C4-2B (cell line): ENCODE results near the gene PIGR.

Source experiments
- CTCF ChIP-seq: fragments of 450-650 bp; conservative IDR thresholded peaks from 2 replicates; pipeline ENCODE4 v1.5.1; 2017; ENCODE audit warnings: mild to moderate bottlenecking
- ZFX ChIP-seq: fragments of 450-650 bp; IDR thresholded peaks from 2 replicates; pipeline ENCODE4 v1.6.1; 2017

- TF ChIP-seq CTCF: no peak
- TF ChIP-seq ZFX: no peak
These were observed 5.7 kb downstream of the PIGR start for GRCh38 chr1:206940588-206940936.
